A673 (cell line): ENCODE results near the gene SLC16A10. TPM values are rescaled to one million over a fixed set of nuclear protein-coding genes. Genes with fewer than 3 reads are reported as not detected.

ENCODE experiments used
- BruUV-seq: library from RNA; stranded (reverse); fragments of 400-500 nt; replicated peaks from 2 replicates; lab custom pipeline; 2021; lab: Mats Ljungman, UMichigan
- CTCF ChIA-PET: fragments of 300-600 bp; sonication (Branson Sonifier 250); formaldehyde crosslinking; loops from one replicate; lab custom pipeline; 2022; ENCODE audit warnings: antibody characterized with exemption; lab: Charles Lee
- POLR2A ChIA-PET: fragments of 300-600 bp; sonication (Branson Sonifier 250); formaldehyde crosslinking; loops from one replicate; lab custom pipeline; 2022; ENCODE audit warnings: antibody characterized with exemption; ENCODE audit not compliant: low non-redundant PET; lab: Charles Lee
- DNase-seq: peaks from one replicate; pipeline ENCODE4 v3.0.0-alpha.2; 2015; ENCODE audit warnings: low spot score
- H3K27ac ChIP-seq: fragments of 200-600 bp; sonication (generic); 2 replicates; pipeline ENCODE4 v1.5.1; 2016; ENCODE audit warnings: mixed run types, low read depth, mild to moderate bottlenecking, mixed read lengths, antibody characterized with exemption, low read length; ENCODE audit not compliant: poor library complexity, severe bottlenecking
- H3K27me3 ChIP-seq: fragments of 200-600 bp; sonication (generic); replicated peaks from 2 replicates; pipeline ENCODE4 v1.6.1; 2017; ENCODE audit warnings: mixed run types, low read depth, mild to moderate bottlenecking, mixed read lengths, antibody characterized with exemption, low read length; ENCODE audit not compliant: insufficient read depth, poor library complexity
- H3K36me3 ChIP-seq: fragments of 200-600 bp; sonication (generic); 2 replicates; pipeline ENCODE4 v1.6.1; 2016; ENCODE audit warnings: mixed run types, mild to moderate bottlenecking, mixed read lengths, antibody characterized with exemption, low read length; ENCODE audit not compliant: insufficient read depth, poor library complexity, severe bottlenecking
- H3K4me1 ChIP-seq: fragments of 200-600 bp; sonication (generic); 2 replicates; pipeline ENCODE4 v1.6.1; 2017; ENCODE audit warnings: mixed run types, mild to moderate bottlenecking, mixed read lengths, antibody characterized with exemption, low read length; ENCODE audit not compliant: insufficient read depth, poor library complexity, severe bottlenecking
- H3K4me3 ChIP-seq: fragments of 200-600 bp; sonication (generic); 2 replicates; pipeline ENCODE4 v1.5.1; 2016; ENCODE audit warnings: low read depth, mixed run types, mild to moderate bottlenecking, mixed read lengths, low read length; ENCODE audit not compliant: poor library complexity, severe bottlenecking
- H3K9me3 ChIP-seq: fragments of 200-600 bp; sonication (generic); 2 replicates; pipeline ENCODE4 v1.6.1; 2016; ENCODE audit warnings: mixed run types, low read depth, mild to moderate bottlenecking, mixed read lengths, antibody characterized with exemption, low read length; ENCODE audit not compliant: poor library complexity, severe bottlenecking
- EZH2 ChIP-seq: fragments of 200-600 bp; sonication (generic); IDR thresholded peaks from 2 replicates; pipeline ENCODE4 v1.6.1; 2017; ENCODE audit warnings: borderline replicate concordance, low read depth, mild to moderate bottlenecking, mixed read lengths, antibody characterized with exemption, low read length; ENCODE audit not compliant: poor library complexity, severe bottlenecking
- intact Hi-C: fragments of 100-400 bp; cut with micrococcal nuclease; formaldehyde crosslinking; loops from one replicate; pipeline ENCODE4 v1.10.0; 2022; ENCODE audit not compliant: unreplicated experiment
- total RNA-seq: library from RNA; stranded (reverse); gene quantifications from 2 replicates; pipeline ENCODE4 v1.2.3, GENCODE V29; 2021
- TF ChIP-seq, protein P1 (sequence below): fragments of 300-800, 200-600 bp; sonication (generic); conservative IDR thresholded peaks from 2 replicates; pipeline ENCODE4 v1.5.1; 2017; ENCODE audit warnings: low read depth, mild to moderate bottlenecking, antibody characterized with exemption, low read length, moderate library complexity, mixed read lengths

SLC16A10 gene
- total RNA-seq, 1 experiment from 2014 or later, result 7.9 TPM

DNA sequence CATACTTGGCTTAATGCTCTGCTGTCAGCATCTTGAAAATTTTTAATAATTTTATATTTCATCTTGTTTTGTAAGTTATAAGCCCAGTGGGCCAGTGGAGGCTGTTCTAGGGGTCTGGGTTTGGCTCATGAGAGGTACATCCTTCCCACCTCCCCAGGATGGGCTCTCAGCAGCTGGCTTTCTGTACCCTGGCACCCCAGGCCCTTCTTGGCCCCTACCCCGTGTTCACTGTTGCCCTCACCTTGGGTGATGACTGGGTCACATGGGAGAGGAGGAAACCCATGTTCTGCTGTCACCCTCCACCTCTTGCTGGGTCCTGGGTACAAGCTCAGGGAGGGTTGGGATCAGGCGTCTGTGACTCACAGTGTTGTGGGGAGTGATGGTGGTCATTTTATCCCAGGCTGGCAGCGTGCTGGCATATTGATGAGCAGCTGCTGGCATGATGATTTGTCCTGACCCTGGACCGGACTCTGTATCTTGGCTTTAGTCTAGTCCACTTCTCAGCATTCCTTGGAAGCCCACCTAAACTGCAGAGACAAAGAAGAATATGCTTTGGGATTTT lies 34.6 kb downstream of the SLC16A10 start:
- H3K9me3 ChIP-seq, result no peaks in the 10 kb centered on the region
- intact Hi-C loops, result no loop called here
- no peak overlapping the region for H3K4me3 ChIP-seq
- BruUV-seq, result no TSS peak
- no peak for TF ChIP-seq EZH2
- TF ChIP-seq, protein P1, sequence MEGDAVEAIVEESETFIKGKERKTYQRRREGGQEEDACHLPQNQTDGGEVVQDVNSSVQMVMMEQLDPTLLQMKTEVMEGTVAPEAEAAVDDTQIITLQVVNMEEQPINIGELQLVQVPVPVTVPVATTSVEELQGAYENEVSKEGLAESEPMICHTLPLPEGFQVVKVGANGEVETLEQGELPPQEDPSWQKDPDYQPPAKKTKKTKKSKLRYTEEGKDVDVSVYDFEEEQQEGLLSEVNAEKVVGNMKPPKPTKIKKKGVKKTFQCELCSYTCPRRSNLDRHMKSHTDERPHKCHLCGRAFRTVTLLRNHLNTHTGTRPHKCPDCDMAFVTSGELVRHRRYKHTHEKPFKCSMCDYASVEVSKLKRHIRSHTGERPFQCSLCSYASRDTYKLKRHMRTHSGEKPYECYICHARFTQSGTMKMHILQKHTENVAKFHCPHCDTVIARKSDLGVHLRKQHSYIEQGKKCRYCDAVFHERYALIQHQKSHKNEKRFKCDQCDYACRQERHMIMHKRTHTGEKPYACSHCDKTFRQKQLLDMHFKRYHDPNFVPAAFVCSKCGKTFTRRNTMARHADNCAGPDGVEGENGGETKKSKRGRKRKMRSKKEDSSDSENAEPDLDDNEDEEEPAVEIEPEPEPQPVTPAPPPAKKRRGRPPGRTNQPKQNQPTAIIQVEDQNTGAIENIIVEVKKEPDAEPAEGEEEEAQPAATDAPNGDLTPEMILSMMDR, result no peak
- POLR2A ChIA-PET, result no interaction called here
- no peaks in the 10 kb centered on the region for H3K4me1 ChIP-seq
- H3K27me3 ChIP-seq, result no peaks in the 10 kb centered on the region
- no peaks in the 10 kb centered on the region for H3K36me3 ChIP-seq
- no peak for DNase-seq
- CTCF ChIA-PET, result no interaction called here
- H3K27ac ChIP-seq, result no peak overlapping the region

DNA sequence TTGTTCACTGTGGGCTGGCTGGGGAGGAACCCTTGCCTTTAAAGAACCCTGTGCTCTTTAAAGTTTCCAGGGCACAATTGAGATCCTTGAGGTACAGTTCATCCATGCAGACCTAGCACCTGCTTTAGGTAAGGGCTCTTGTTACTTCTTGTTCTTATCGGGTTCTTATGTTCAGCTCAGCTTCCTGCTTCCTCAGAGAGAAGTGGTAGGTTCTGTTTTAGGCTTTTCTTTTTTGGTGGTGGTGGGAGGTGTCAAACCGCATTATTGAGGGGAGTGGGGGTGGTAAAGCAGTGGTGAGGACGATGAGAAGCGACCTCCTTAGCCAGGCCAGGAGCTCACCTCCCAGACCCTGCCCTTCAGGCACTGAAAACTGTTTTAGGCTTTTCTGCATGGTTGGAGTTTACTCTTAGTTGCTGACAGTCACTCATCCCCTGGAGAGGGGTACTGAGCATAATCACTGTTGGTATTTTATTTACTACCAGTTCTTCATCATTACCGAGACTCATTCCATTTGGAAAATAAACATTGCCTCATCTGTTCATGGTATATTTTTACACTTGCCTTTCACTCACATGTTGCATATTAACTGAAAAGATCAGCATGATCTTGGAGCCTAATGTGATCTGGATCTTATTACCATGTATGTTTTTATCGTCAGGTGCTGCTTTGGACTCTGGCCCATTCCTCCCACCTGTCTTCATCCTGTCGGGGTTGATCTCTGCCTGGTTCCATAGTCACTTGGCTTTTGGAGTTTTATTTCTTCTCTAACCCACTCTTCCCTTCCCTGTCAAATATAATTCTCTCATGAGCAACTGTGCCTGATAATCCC lies 35.4 kb downstream of the SLC16A10 start:
- Histone ChIP-seq H3K36me3 (no peaks in the 10 kb centered on the region), H3K27ac (no peak overlapping the region), H3K4me1 (no peaks in the 10 kb centered on the region), H3K4me3 (no peak overlapping the region), H3K27me3 (no peaks in the 10 kb centered on the region), H3K9me3 (no peaks in the 10 kb centered on the region)
- intact Hi-C loops, result no loop called here
- CTCF ChIA-PET, result no interaction called here
- POLR2A ChIA-PET, result no interaction called here
- BruUV-seq, result no TSS peak
- DNase-seq, result no peak
- TF ChIP-seq, protein P1, result no peak
- TF ChIP-seq EZH2, result no peak

DNA sequence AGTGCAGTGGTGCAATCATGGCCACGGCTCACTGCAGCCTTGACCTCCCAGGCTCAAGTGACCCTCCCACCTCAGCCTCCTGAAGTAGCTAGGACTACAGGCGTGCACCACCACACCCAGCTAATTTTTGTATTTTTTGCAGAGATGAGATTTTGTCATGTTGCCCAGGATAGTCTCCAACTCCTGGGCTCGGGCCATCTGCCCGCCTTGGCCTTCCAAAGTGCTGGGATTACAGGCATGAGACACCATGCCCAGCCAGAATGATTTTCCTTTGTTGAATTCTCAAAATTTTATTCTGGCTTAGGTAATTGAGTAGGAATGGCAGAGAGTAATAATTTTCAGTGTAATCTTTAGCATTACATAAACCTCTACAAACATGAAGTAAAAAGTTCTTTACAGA lies 37.1 kb downstream of the SLC16A10 start:
- Histone ChIP-seq H3K27ac (no peak overlapping the region), H3K4me1 (peaks cover 4% of the 10 kb centered on the region), H3K9me3 (no peaks in the 10 kb centered on the region), H3K36me3 (no peaks in the 10 kb centered on the region), H3K4me3 (no peak overlapping the region), H3K27me3 (no peaks in the 10 kb centered on the region)
- POLR2A ChIA-PET, result no interaction called here
- BruUV-seq, result no TSS peak
- intact Hi-C loops, result no loop called here
- CTCF ChIA-PET, result no interaction called here
- DNase-seq, result no peak
- TF ChIP-seq, protein P1, result no peak
- no peak for TF ChIP-seq EZH2
